Fibroblast of the aortic adventitia (primary cell): Measurements from ENCODE around the gene FADS2. TPM values are rescaled to one million over a fixed set of nuclear protein-coding genes. Genes with fewer than 3 reads are reported as not detected.

Experiments
- DNase-seq: peaks from one replicate; pipeline ENCODE4 v3.0.0-alpha.2; 2010; ENCODE audit warnings: low read depth
- H3K4me3 ChIP-seq: 2 replicates; pipeline ENCODE4 v1.5.1; 2011; ENCODE audit warnings: low read depth, mild to moderate bottlenecking, control low read depth, low read length, moderate library complexity
- total RNA-seq: library from RNA; depleted of rRNA; stranded (reverse); fragments of >200 nt; gene quantifications from 2 replicates; pipeline ENCODE4 v1.2.3, GENCODE V29; 2012; ENCODE audit warnings: low replicate concordance
- TF ChIP-seq, protein P1 (sequence below): IDR thresholded peaks from 2 replicates; pipeline ENCODE4 v1.5.1; 2011; ENCODE audit warnings: mild to moderate bottlenecking, low read length, control low read depth, inconsistent platforms; ENCODE audit not compliant: insufficient read depth

Gene FADS2
- total RNA-seq, 1 donor = 125 TPM

DNA sequence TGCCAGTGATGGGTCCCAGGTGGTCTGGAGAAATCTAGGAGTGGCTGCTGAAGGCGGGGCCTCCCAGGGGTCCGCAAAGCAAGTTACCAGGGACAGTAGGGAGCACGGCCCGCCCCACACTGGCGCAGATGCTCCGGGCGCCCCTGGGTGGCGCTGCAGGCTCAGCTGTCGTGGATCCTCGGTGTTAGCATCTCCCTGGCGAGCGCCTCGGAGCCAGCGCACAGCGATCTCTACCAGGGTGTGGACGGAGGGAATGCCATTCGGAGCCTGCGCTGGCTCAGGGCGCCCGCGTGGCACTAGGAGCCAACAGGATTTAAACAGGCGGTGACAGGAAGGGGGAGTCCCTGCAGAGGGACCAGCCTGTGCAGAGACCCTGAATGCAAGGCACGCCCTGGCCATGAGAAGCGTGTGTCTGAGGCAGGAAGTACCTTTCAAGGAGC is 43.1 kb downstream of the FADS2 start:
- H3K4me3 ChIP-seq = no peak overlapping the region
- TF ChIP-seq, protein P1, sequence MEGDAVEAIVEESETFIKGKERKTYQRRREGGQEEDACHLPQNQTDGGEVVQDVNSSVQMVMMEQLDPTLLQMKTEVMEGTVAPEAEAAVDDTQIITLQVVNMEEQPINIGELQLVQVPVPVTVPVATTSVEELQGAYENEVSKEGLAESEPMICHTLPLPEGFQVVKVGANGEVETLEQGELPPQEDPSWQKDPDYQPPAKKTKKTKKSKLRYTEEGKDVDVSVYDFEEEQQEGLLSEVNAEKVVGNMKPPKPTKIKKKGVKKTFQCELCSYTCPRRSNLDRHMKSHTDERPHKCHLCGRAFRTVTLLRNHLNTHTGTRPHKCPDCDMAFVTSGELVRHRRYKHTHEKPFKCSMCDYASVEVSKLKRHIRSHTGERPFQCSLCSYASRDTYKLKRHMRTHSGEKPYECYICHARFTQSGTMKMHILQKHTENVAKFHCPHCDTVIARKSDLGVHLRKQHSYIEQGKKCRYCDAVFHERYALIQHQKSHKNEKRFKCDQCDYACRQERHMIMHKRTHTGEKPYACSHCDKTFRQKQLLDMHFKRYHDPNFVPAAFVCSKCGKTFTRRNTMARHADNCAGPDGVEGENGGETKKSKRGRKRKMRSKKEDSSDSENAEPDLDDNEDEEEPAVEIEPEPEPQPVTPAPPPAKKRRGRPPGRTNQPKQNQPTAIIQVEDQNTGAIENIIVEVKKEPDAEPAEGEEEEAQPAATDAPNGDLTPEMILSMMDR = peak; percentile 93
- DNase-seq = peak; percentile 77

DNA sequence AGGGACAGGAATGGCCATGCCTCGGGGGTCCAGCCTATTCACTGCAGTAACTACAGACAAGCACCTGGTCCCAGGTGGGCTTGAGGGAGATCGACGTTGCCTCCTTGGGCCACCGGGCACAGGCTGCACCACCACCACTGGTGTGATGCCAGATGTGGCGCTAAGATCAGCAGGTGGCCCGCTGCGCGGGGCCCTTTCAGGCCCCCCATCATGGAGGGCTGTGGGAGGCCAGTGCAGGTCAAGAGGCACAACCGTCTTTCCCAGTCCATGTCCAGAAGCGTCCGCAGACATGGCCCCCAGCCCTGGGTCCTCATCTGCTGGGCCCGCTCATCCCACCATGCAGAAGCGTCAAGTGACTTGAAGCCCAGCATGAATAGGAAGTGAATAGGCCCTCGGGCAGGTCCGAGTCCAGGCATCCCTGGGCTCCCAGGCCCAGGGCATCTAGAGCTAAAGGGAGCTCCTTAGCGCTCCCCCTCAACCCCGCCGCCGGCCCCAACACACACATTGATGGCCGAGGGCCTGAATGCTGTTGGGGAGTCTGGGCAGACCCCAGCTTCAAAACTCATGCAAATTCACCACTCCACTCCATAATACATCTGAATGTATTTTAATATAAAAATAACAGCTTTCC is 45.0 kb downstream of the FADS2 start:
- no peak overlapping the region for H3K4me3 ChIP-seq
- DNase-seq = no peak
- TF ChIP-seq, protein P1 = no peak

DNA sequence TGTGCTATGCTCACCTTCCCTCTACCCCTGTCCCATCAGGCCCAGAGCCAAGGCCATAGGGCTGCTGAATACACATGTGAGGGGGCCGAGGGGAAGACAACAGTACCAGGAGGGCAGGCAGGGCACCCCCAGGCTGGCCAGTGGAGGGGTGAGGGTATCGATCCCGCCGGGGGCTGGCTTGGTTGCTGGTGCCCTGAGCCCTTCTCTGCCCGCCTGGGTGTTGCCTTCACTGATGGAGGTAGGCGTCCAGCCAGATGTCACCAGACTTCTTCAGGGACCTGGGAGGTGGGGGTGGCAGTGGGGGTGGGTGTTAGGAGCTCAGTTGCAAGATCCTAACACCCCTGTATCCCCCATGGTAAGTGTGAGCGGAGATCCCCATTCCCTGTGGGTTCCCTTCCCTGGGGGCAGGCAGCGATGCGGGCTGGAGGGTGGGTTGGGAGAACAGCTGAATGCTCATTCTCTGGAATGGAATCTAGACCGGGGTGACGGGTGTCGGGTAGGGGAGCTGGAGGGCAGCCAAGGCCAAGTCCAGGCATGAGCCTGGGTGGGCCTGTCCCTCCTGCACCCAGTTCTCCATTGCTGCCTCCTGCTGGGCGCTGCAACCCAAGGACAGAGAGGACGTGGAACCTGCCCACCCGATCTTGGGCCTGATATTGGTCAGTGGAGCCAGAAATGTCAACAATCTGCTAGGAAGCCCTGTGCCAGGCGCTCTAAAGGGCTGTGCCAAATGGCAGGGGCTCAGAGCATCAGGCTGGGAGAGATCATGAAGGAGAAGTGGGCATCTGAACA is 45.7 kb downstream of the FADS2 start:
- DNase-seq = no peak
- no peak overlapping the region for H3K4me3 ChIP-seq
- TF ChIP-seq, protein P1 = no peak

DNA sequence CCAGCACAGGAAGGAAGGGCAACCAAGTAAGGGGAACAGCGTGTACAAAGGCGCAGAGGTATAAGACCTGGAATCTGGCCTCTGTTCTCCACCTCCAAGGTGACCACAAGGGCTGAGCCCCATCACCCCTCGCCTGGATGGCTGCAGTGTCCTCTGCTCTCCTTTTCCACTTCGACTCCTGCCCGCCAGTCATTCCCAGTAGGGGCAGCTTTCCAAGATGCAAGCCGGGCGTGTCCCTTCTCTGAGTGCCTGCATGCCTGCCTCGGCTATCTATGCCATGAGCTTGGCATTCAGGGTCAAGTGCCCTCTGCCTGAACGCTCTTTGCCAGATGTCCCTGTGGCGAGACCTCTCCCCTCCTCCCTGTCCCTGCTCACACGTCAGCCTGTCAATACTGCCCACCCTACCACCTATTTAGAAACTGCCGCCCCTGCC is 46.3 kb downstream of the FADS2 start:
- TF ChIP-seq, protein P1 = no peak
- no peak overlapping the region for H3K4me3 ChIP-seq
- no peak for DNase-seq

DNA sequence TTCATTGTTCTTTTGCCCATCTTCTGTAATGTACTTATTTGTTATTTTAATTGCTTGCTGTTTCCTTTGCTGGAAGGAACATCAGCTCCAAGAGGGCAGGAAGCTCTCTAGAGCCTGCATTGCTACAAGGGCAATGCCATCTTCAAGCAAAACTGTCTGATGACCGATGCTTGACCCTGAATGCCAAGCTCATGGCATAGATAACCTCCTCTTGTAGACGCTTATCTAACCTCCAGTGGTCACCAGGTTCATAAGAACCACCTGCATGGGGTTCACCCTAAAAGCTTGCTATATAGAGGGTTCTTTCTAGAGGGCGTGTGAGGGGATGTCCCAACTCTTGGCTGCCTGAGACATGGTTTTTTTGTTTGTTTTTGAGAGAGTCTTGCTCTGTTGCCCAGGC is 46.8 kb downstream of the FADS2 start:
- TF ChIP-seq, protein P1 = no peak
- no peak for DNase-seq
- no peak overlapping the region for H3K4me3 ChIP-seq

DNA sequence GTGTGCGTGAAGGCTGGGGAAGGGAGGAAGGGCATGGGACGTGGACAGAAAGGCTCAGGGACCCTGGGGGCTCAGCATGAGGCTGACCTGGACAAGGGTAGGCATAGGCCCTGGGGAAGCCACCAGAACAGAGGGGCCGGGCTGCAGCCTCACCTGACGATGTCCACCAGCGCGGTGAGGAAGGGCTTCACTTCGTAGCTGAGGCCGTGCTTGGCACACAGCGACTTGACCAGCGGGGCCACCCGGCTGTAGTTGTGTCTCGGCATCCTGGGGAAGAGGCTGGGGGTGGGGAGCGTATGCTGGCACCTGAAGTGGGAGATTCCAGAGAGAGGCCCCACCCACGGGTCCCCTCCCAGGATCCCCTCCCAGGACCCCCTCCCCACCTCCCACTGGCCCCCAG is 47.6 kb downstream of the FADS2 start:
- TF ChIP-seq, protein P1 = no peak
- DNase-seq = no peak
- H3K4me3 ChIP-seq = no peak overlapping the region
